Urinary bladder (tissue), 4 donors: ENCODE measurements around the gene CINP. TPM values are rescaled to one million over a fixed set of nuclear protein-coding genes. Genes with fewer than 3 reads are reported as not detected.
"Not testable (repeated sequence)": the region's sequence is repeated elsewhere in the genome, so short reads cannot be mapped to it uniquely, and the experiment has no call there.

Experiments
- DNase-seq: peaks from one replicate; pipeline ENCODE4 v3.0.0-alpha.2; 2015; ENCODE audit errors: extremely low spot score
- H3K27ac ChIP-seq: one replicate; pipeline ENCODE4 v1.5.1; 2013; ENCODE audit warnings: low read depth, mild to moderate bottlenecking, moderate library complexity
- H3K36me3 ChIP-seq: one replicate; pipeline ENCODE4 v1.6.1; 2013; ENCODE audit warnings: mild to moderate bottlenecking, moderate library complexity; ENCODE audit not compliant: insufficient read depth
- H3K4me1 ChIP-seq: one replicate; pipeline ENCODE4 v1.6.1; 2013; ENCODE audit warnings: mild to moderate bottlenecking, moderate library complexity; ENCODE audit not compliant: insufficient read depth
- H3K4me3 ChIP-seq: one replicate; pipeline ENCODE4 v1.5.1; 2013; ENCODE audit warnings: low read depth, low read length
- WGBS: extraction: QIAGEN DNeasy Blood & Tissue Kit; methylation state at CpG from one replicate; pipeline ENCODE4 v1.1.7; 2013; 5-methylcytosine and 5-hydroxymethylcytosine counted together
- polyA plus RNA-seq: library from polyadenylated mRNA; stranded (reverse); fragments of 200-250 nt; gene quantifications from one replicate; pipeline ENCODE4 v1.2.3, GENCODE V29; 2013
- total RNA-seq: library from RNA; depleted of rRNA; stranded (reverse); fragments of >200 nt; gene quantifications from one replicate; pipeline ENCODE4 v1.2.3, GENCODE V29; 2014
- donor health status: healthy with polysubstance abuse.
- donor health status: healthy.

The CINP gene
- total and polyA plus RNA-seq, 2 donors, result 29.3 to 32.7 TPM

GRCh38 chr14:102304611-102305506 is 57.8 kb downstream of the CINP start, which contains the start of gene MOK:
TSS of gene MOK (minus strand) at chr14:102305164. CDS start at chr14:102304968, 196 bp downstream.
- no peaks in the 10 kb centered on the region for H3K4me1 ChIP-seq
- peak; percentile 95 for DNase-seq
- WGBS, result under 1% methylated on average over 53 of the region's 53 CpGs
- H3K27ac ChIP-seq, result no peak within 1 kb of the TSS
- H3K36me3 ChIP-seq, result no peaks in the 10 kb centered on the region
- peak within 1 kb of the TSS; percentile 73 for H3K4me3 ChIP-seq

DNA sequence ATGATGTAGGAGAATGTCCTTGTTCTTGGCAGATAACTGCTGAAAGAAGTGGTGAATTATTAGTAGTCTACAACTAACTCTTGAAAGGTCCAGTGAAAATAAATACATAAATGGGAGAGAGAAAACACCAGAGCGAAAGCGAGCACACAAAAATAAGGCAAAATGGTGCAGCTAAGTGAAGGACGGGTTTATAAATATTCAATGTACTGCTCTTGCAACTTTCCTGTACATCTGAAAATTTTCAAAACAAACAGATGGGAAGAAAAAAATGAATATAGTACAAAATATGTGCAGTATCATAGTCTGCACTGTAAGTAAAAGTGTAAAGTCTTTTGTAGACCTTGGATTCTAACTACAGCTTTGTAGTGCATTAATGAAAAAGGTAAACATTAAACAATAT is 59.0 kb downstream of the CINP start:
- Histone ChIP-seq H3K27ac (no peak overlapping the region), H3K4me3 (no peak overlapping the region), H3K36me3 (no peaks in the 10 kb centered on the region), H3K4me1 (no peaks in the 10 kb centered on the region)
- DNase-seq, result no peak
- WGBS, result 92% methylated on average over 3 of the region's 3 CpGs

DNA sequence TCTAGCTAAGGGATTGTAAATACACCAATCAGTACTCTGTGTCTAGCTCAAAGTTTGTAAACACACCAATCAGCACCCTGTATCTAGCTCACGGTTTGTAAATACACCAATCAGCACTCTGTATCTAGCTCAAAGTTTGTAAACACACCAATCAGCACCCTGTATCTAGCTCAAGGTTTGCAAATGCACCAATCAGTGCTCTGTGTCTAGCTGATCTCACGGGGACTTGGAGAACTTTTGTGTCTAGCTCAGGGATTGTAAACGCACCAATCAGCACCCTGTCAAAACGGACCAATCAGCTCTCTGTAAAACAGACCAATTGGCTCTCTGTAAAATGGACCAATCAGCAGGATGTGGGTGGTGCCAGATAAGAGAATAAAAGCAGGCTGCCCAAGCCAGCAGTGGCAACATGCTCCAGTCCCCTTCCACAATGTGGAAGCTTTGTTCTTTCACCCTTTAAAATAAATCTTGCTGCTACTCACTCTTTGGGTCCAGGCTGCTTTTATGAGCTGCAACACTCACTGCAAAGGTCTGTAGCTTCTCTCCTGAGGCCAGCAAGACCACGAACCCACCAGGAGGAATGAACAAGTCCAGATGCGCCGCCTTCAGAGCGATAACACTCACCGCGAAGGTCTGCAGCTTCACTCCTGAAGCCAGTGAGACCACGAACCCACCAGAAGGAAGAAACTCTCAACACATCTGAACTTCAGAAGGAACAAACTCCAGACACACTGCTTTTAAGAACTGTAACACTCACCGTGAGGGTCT is 64.2 kb downstream of the CINP start:
- not testable (repeated sequence) for H3K36me3 ChIP-seq, DNase-seq, H3K4me3 ChIP-seq, H3K27ac ChIP-seq, H3K4me1 ChIP-seq
- WGBS, result 86% methylated on average over 12 of the region's 12 CpGs

Other genes starting within 250 kb of the CINP start
- 27.0 TPM for gene WDR20, start 223.0 kb downstream of the CINP start, total RNA-seq
- 15.6 TPM for gene WDR20, start 223.0 kb downstream of the CINP start, polyA plus RNA-seq
- 19.3 TPM for gene MOK, start 57.7 kb downstream of the CINP start, total RNA-seq
- 12.9 TPM for gene MOK, start 57.7 kb downstream of the CINP start, polyA plus RNA-seq
- 10.6 TPM for gene ZNF839, start 43.1 kb downstream of the CINP start, total RNA-seq
- 7.0 TPM for gene ZNF839, start 43.1 kb downstream of the CINP start, polyA plus RNA-seq
- gene TECPR2, start 51 bp upstream of the CINP start, total RNA-seq, result 12.5 TPM
- gene TECPR2, start 51 bp upstream of the CINP start, polyA plus RNA-seq, result 15.6 TPM
- gene ANKRD9, start 146.9 kb upstream of the CINP start, total RNA-seq, result 4.3 TPM
- gene ANKRD9, start 146.9 kb upstream of the CINP start, polyA plus RNA-seq, result 13.5 TPM
- gene RCOR1, start 229.8 kb upstream of the CINP start, total RNA-seq, result 32.8 TPM
- 12.6 TPM for gene RCOR1, start 229.8 kb upstream of the CINP start, polyA plus RNA-seq